HepG2 (cell line): ENCODE results near the gene STARD8. TPM values are rescaled to one million over a fixed set of nuclear protein-coding genes. Genes with fewer than 3 reads are reported as not detected.

ENCODE experiments used
- ATAC-seq: fragments of 200-7000 bp; cut with Tn5 transposase; 3 replicates; pipeline ENCODE4 v1.9.1; 2020; ENCODE audit warnings: mild to moderate bottlenecking, moderate library complexity
- BruUV-seq: library from RNA; stranded (reverse); fragments of 400-500 nt; replicated peaks from 2 replicates; lab custom pipeline; 2021; lab: Mats Ljungman, UMichigan
- CTCF ChIA-PET: fragments of 300-600 bp; formaldehyde crosslinking; extraction: SDS; loops from one replicate; lab custom pipeline; 2021; ENCODE audit warnings: low total read pairs, inconsistent platforms, low intra/inter-chr PET ratio; lab: Yijun Ruan, JAX
- POLR2A ChIA-PET: fragments of 350-600 bp; sonication (Branson Sonifier 250); formaldehyde crosslinking; loops from one replicate; lab custom pipeline; 2020; ENCODE audit warnings: antibody characterized with exemption, inconsistent platforms; lab: Yijun Ruan, JAX
- DNase-seq: peaks from one replicate; pipeline ENCODE4 v3.0.0-alpha.2; 2015; ENCODE audit warnings: low spot score
- FAIRE-seq: peaks from 3 replicates; lab custom pipeline; 2011; peaks lifted over from hg19 to GRCh38; lab: Jason Lieb, UNC
- H2AFZ ChIP-seq: one replicate; pipeline ENCODE4 v1.6.1; 2011; ENCODE audit warnings: low read length, inconsistent platforms
- H3K27ac ChIP-seq: fragments of 300-600 bp; 3 replicates; pipeline ENCODE4 v1.8.0; 2011; ENCODE audit warnings: mixed run types, mild to moderate bottlenecking, mixed read lengths, low read length, inconsistent platforms; ENCODE audit not compliant: insufficient read depth; ENCODE audit errors: extremely low read length
- H3K27me3 ChIP-seq, 2 experiments: fragments of 200-600 bp in 1 of 2; 2 replicates in 1 of 2; 3 replicates in 1 of 2; pipeline versions ENCODE4 v1.6.0 to v1.8.0; 2011; ENCODE audit warnings: low read length in 2 of 2, mild to moderate bottlenecking in 2 of 2, moderate library complexity in 2 of 2, inconsistent platforms in 1 of 2; ENCODE audit not compliant: insufficient read depth in 2 of 2, control insufficient read depth in 1 of 2
- H3K36me3 ChIP-seq, 2 experiments: fragments of 200-600 bp in 1 of 2; replicated peaks in 1 of 2; 2 replicates in 1 of 2; 3 replicates in 1 of 2; pipeline versions ENCODE4 v1.5.1 to v1.8.0; 2011; ENCODE audit warnings: low read length in 2 of 2, inconsistent platforms in 1 of 2; ENCODE audit not compliant: insufficient read depth in 2 of 2, control insufficient read depth in 1 of 2
- H3K4me1 ChIP-seq: 2 replicates; pipeline ENCODE4 v1.5.1; 2012; ENCODE audit warnings: low read length, inconsistent platforms; ENCODE audit not compliant: insufficient read depth
- H3K4me2 ChIP-seq: 2 replicates; pipeline ENCODE4 v1.6.0; 2011; ENCODE audit warnings: low read depth, low read length, inconsistent platforms
- H3K4me3 ChIP-seq, 3 experiments: fragments of 200-600 bp in 1 of 3; sonication (generic), shearing (Covaris generic) in 1 of 3; replicated peaks in 1 of 3; 2 replicates each; pipeline ENCODE4 v1.5.1; 2011 to 2016; ENCODE audit warnings: low read length in 3 of 3, inconsistent platforms in 2 of 3, low read depth in 2 of 3, mild to moderate bottlenecking in 2 of 3, control low read depth in 1 of 3, mixed read lengths in 1 of 3; ENCODE audit not compliant: insufficient read depth in 1 of 3
- H3K79me2 ChIP-seq: one replicate; pipeline ENCODE4 v1.6.1; 2011; ENCODE audit warnings: low read length, inconsistent platforms; ENCODE audit not compliant: insufficient read depth
- H3K9ac ChIP-seq: 2 replicates; pipeline ENCODE4 v1.6.0; 2011; ENCODE audit warnings: mild to moderate bottlenecking, low read depth, low read length, inconsistent platforms; ENCODE audit not compliant: insufficient read depth
- H3K9me3 ChIP-seq: 2 replicates; pipeline ENCODE4 v1.5.1; 2012; ENCODE audit warnings: mild to moderate bottlenecking, low read length
- H4K20me1 ChIP-seq: 2 replicates; pipeline ENCODE4 v1.6.0; 2011; ENCODE audit warnings: inconsistent platforms, mild to moderate bottlenecking, low read length, moderate library complexity; ENCODE audit not compliant: insufficient read depth
- NKX3-1 ChIP-seq: sonication (generic); formaldehyde crosslinking; IDR thresholded peaks from 2 replicates; pipeline ENCODE4 v1.5.0; 2020; ENCODE audit warnings: missing genetic modification reagents
- THYN1 ChIP-seq: sonication (generic); formaldehyde crosslinking; IDR thresholded peaks from 2 replicates; pipeline ENCODE4 v1.8.1; 2023; ENCODE audit warnings: low read depth, mild to moderate bottlenecking, moderate library complexity, missing genetic modification reagents, borderline replicate concordance
- ZNF180 ChIP-seq: sonication (generic); formaldehyde crosslinking; IDR thresholded peaks from 2 replicates; pipeline ENCODE4 v1.4.0; 2020; ENCODE audit warnings: low read depth, missing genetic modification reagents, borderline replicate concordance
- ZNF44 ChIP-seq: sonication (generic); formaldehyde crosslinking; IDR thresholded peaks from 2 replicates; pipeline ENCODE4 v1.5.1; 2020; ENCODE audit warnings: mild to moderate bottlenecking, missing genetic modification reagents
- ZNF589 ChIP-seq: sonication (generic); formaldehyde crosslinking; conservative IDR thresholded peaks from 2 replicates; pipeline ENCODE4 v1.8.0; 2022; ENCODE audit warnings: mild to moderate bottlenecking, moderate library complexity, missing genetic modification reagents
- ZNF746 ChIP-seq: sonication (generic); formaldehyde crosslinking; IDR thresholded peaks from 2 replicates; pipeline ENCODE4 v1.8.0; 2022; ENCODE audit warnings: mild to moderate bottlenecking, missing genetic modification reagents
- WGBS: methylation state at CpG from one replicate; pipeline ENCODE4 v1.1.6; 2017; ENCODE audit warnings: low lambda C conversion rate; 5-methylcytosine and 5-hydroxymethylcytosine counted together
- in situ Hi-C: cut with HindIII; loops from 2 replicates; pipeline ENCODE4 v1.10.0; 2017; ENCODE audit warnings: low pct_unique_long_range_greater_than_20kb; ENCODE audit not compliant: extremely low pct_ligation_motif_present
- intact Hi-C: fragments of 100-400 bp; cut with micrococcal nuclease; formaldehyde crosslinking; loops from one replicate; pipeline ENCODE4 v1.10.0; 2022; ENCODE audit not compliant: unreplicated experiment
- polyA plus RNA-seq, 8 experiments: library from polyadenylated mRNA; depleted of rRNA in 3 of 8; stranded (reverse) in 7 of 8; unstranded in 1 of 8; fragments of >200 nt; fragmentation: Illumina TruSeq in 4 of 8; extraction: Trizol in 4 of 8; gene quantifications; 2 replicates each; pipeline versions ENCODE4 v1.2.1 to v1.2.3, GENCODE V29; 2011 to 2016; ENCODE audit warnings: low read depth in 4 of 8, missing spikeins in 1 of 8, mixed read lengths in 1 of 8; ENCODE audit not compliant: insufficient read depth in 1 of 8
- total RNA-seq, 5 experiments: library from RNA; depleted of rRNA; stranded (reverse); fragments of >200 nt; fragmentation: Illumina TruSeq; extraction: Trizol; gene quantifications; 2 replicates each; pipeline ENCODE4 v1.2.3, GENCODE V29; 2016; ENCODE audit warnings: low read depth in 1 of 5
- TF ChIP-seq, protein P1 (sequence below): sonication (generic); formaldehyde crosslinking; IDR thresholded peaks from 2 replicates; pipeline ENCODE4 v1.4.0; 2020; ENCODE audit warnings: missing genetic modification reagents
- TF ChIP-seq, protein P2 (sequence below): IDR thresholded peaks from 2 replicates; pipeline ENCODE4 v1.6.1; 2012; ENCODE audit warnings: inconsistent platforms
- TF ChIP-seq, protein P3 (sequence below): sonication (generic); formaldehyde crosslinking; conservative IDR thresholded peaks from 2 replicates; pipeline ENCODE4 v1.8.0; 2022; ENCODE audit warnings: mild to moderate bottlenecking, moderate library complexity, missing genetic modification reagents

The STARD8 gene
- total and polyA plus RNA-seq, 2 of the 13 experiments (the other 11 are each of a cell fraction or from before 2014, with no cell fraction given), result 0.02 to 0.09 TPM

DNA sequence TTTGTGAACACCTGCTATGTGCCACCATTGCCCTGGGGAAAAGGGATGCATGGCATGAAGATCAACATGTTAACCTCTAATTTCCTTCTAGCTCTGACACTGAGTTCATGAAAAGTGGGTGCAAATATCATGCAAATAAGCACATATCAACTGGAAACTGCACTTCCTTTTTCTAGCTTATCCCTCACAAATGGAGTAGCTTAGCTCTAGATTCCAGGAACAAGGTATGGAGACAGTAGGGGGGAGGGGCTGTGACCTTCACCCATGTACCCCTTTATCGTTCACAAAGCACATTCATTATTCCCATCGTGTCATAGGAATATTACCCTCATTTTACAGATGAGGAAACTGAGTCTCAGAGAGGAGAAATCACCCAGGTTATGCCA, 37.4 kb downstream of the STARD8 start (continued):
- TF ChIP-seq, protein P1, sequence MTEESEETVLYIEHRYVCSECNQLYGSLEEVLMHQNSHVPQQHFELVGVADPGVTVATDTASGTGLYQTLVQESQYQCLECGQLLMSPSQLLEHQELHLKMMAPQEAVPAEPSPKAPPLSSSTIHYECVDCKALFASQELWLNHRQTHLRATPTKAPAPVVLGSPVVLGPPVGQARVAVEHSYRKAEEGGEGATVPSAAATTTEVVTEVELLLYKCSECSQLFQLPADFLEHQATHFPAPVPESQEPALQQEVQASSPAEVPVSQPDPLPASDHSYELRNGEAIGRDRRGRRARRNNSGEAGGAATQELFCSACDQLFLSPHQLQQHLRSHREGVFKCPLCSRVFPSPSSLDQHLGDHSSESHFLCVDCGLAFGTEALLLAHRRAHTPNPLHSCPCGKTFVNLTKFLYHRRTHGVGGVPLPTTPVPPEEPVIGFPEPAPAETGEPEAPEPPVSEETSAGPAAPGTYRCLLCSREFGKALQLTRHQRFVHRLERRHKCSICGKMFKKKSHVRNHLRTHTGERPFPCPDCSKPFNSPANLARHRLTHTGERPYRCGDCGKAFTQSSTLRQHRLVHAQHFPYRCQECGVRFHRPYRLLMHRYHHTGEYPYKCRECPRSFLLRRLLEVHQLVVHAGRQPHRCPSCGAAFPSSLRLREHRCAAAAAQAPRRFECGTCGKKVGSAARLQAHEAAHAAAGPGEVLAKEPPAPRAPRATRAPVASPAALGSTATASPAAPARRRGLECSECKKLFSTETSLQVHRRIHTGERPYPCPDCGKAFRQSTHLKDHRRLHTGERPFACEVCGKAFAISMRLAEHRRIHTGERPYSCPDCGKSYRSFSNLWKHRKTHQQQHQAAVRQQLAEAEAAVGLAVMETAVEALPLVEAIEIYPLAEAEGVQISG (CRISPR knock-in tag), result no peak
- no peak for TF ChIP-seq NKX3-1 (CRISPR knock-in tag)

DNA sequence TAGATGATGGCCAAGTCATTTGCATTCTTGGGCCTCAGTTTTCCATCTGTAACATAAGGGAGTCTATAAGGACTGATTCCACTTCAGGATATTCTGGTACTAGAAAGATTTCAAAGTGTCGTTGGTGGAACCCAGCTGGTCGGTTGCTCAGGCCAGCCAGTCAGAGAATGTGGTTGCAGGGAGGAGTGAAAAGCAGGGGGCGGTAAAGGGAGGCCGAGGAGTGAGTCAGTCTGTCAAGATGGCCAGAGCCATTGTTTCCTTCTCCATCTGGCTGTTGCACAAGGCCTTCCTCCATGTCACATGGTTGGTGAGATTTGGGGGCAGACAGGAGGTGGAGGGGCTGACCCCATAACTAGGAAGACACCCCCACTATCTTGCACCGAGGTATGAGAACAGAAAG, 38.2 kb downstream of the STARD8 start:
- no peaks in the 10 kb centered on the region for H3K9me3 ChIP-seq
- no TSS peak for BruUV-seq
- no peaks in the 10 kb centered on the region for H3K27me3 ChIP-seq
- intact Hi-C loops (no loop called here), in situ Hi-C loops (no loop called here)
- no peak overlapping the region for H3K27ac ChIP-seq
- no peak for DNase-seq
- H3K79me2 ChIP-seq, result no peaks in the 10 kb centered on the region
- H3K9ac ChIP-seq, result no peak overlapping the region
- no peak overlapping the region for H3K4me3 ChIP-seq
- H3K4me1 ChIP-seq, result no peaks in the 10 kb centered on the region
- CTCF ChIA-PET, result no interaction called here
- 10% methylated on average over 5 of the region's 5 CpGs for WGBS
- H4K20me1 ChIP-seq, result no peaks in the 10 kb centered on the region
- H2AFZ ChIP-seq, result no peak overlapping the region
- no peak overlapping the region for H3K4me2 ChIP-seq
- POLR2A ChIA-PET, result no interaction called here
- no peaks in the 10 kb centered on the region for H3K36me3 ChIP-seq
- ATAC-seq, result no peak
- FAIRE-seq, result no peak
- TF ChIP-seq ZNF589, result no peak
- TF ChIP-seq, protein P2, sequence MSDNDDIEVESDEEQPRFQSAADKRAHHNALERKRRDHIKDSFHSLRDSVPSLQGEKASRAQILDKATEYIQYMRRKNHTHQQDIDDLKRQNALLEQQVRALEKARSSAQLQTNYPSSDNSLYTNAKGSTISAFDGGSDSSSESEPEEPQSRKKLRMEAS, result no peak
- TF ChIP-seq THYN1 (CRISPR knock-in tag), result no peak
- no peak for TF ChIP-seq ZNF746 (CRISPR knock-in tag)
- TF ChIP-seq ZNF180 (CRISPR knock-in tag), result no peak
- TF ChIP-seq, protein P3, sequence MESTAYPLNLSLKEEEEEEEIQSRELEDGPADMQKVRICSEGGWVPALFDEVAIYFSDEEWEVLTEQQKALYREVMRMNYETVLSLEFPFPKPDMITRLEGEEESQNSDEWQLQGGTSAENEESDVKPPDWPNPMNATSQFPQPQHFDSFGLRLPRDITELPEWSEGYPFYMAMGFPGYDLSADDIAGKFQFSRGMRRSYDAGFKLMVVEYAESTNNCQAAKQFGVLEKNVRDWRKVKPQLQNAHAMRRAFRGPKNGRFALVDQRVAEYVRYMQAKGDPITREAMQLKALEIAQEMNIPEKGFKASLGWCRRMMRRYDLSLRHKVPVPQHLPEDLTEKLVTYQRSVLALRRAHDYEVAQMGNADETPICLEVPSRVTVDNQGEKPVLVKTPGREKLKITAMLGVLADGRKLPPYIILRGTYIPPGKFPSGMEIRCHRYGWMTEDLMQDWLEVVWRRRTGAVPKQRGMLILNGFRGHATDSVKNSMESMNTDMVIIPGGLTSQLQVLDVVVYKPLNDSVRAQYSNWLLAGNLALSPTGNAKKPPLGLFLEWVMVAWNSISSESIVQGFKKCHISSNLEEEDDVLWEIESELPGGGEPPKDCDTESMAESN (CRISPR knock-in tag), result no peak
- no peak for TF ChIP-seq ZNF44 (CRISPR knock-in tag)
